ENCODE measurements around the gene SPACA6.

Gene SPACA6

GRCh38 chr19:51739466-51740213, 46.5 kb downstream of the SPACA6 start:
- DNase-seq = no peak

GRCh38 chr19:51740356-51740755, 47.2 kb downstream of the SPACA6 start:
- DNase-seq = no peak

- no peak for DNase-seq
Measured at GRCh38 chr19:51742789-51743188, 49.7 kb downstream of the SPACA6 start.

DNA sequence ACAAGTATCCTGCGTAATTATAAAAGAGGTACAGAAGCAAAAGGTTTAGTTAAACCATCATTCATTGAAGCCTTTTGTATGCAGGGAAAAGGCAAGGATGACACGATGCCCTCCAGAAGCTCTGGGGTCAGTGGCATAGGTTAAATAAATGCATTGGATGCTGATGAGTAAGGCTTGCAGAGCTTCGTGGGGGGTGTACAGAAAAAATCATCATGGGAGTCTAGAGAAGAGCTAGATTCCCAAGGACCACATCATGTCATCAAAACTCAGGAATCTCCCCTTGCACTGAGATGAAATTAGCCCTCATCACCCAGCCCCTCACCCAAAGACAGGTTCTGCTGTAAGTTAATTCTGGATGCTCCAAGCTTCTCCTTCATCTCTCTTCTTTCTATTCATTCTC, 50.3 kb downstream of the SPACA6 start:
- DNase-seq = no peak

DNA sequence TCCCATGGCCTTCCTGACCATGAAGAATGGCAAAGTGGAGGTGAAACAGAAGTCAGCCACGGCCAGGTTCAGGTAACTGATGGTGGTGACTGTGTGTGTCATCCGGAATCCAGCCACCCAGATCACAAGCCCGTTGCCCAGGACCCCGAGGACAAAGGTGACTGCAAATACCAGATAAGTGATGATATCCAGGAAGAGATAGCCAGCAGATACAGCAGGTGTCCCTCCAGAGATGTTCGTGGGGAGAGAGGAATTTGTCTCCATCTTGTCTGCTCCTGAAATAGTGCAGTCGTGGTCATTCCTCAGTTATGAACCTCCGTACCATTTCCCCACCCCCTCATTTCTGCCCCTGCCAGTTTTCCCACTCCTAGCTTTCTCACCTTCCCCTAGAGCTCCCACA, 53.6 kb downstream of the SPACA6 start:
- DNase-seq = no peak

DNA sequence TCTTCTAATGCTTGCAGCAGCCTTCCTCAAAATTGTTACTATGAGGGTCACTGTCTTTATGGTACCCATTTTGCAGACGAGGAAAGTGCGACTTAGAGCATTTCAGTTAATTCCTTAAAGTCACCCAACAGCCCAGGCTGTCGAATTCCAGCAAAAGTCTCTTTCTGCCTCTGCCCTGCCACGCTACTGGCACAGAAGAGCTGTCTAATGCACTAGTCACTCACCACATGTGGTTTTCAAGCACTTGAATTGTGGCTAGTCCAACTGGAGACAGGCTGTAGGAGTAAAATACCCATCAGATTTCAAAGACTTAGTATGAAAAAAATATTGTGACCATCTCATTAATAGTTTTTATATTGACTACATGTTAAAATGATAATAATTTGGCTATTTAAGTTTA, 56.8 kb downstream of the SPACA6 start:
- DNase-seq = no peak

- DNase-seq = no peak
Measured at GRCh38 chr19:51750400-51751094, 57.4 kb downstream of the SPACA6 start.

DNA sequence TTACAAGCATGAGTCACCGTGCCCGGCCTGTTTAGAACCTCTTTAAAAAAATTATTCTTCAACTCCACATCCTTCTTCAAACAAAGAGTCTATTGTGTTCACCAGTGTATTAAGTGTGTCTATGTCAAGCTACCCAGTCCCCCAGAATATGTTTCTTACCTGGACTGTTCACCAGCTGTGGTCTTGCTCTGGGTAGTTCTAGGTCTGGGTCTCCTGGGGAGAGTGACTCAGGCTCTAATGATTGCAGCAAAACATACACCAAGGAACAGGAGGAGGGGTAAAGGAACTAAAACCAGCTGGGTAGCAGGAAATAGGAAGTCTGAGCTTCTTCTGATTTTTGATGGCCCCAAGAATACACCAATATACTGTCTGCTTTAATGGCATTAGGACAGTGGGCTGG, 58.5 kb downstream of the SPACA6 start, which contains the start of gene FPR1:
FPR1 (minus strand) TSS at position 224 of the 400 bp plus-strand sequence. CDS start 4,884 bp downstream, outside the sequence.
- DNase-seq = no peak

DNA sequence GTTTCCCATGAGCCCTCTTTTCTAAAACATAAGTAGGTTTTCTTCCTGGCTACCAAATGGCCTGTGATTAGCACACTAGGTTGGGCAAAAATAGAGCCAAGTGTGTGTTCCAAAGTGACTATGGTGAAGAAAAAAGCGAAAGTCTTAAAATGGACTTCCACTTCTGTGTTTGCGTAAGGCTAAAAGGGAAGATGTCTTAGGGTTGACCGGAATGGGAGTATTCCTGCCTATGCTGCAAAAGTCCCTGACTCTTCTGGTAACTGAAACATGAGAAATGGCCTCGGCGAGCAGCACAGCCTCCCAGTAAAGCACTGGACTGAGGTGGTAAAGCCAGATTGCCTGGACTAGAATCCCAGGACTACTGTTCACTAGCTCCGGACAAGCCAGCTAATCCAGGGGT, 61.0 kb downstream of the SPACA6 start:
- no peak for DNase-seq

DNA sequence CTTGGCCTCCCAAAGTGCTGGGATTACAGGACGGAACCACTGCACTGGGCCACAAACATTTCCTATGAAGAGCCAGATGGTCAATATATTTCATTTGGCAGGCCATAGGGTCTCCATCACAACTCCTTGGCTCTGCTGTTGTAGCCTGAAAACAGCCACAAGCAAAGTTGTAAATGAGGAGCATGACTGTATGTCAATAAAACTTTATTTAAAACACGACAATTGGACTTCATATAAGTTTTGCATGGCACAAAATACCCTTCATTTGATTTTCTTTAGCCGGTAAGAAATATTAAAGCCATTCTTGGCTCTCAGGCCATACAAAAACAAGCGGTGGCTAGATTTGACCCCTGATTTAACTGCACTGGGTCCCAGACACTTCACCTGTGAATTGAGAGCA, 61.6 kb downstream of the SPACA6 start:
- DNase-seq = no peak

Measured in activated gamma-delta T cell (primary cell).